ENCODE results near the gene AGMAT. TPM values are rescaled to one million over a fixed set of nuclear protein-coding genes. Genes with fewer than 3 reads are reported as not detected.

AGMAT gene, protein sequence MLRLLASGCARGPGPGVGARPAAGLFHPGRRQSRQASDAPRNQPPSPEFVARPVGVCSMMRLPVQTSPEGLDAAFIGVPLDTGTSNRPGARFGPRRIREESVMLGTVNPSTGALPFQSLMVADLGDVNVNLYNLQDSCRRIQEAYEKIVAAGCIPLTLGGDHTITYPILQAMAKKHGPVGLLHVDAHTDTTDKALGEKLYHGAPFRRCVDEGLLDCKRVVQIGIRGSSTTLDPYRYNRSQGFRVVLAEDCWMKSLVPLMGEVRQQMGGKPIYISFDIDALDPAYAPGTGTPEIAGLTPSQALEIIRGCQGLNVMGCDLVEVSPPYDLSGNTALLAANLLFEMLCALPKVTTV
- total RNA-seq, result 1.3 TPM in 2 replicates

DNA sequence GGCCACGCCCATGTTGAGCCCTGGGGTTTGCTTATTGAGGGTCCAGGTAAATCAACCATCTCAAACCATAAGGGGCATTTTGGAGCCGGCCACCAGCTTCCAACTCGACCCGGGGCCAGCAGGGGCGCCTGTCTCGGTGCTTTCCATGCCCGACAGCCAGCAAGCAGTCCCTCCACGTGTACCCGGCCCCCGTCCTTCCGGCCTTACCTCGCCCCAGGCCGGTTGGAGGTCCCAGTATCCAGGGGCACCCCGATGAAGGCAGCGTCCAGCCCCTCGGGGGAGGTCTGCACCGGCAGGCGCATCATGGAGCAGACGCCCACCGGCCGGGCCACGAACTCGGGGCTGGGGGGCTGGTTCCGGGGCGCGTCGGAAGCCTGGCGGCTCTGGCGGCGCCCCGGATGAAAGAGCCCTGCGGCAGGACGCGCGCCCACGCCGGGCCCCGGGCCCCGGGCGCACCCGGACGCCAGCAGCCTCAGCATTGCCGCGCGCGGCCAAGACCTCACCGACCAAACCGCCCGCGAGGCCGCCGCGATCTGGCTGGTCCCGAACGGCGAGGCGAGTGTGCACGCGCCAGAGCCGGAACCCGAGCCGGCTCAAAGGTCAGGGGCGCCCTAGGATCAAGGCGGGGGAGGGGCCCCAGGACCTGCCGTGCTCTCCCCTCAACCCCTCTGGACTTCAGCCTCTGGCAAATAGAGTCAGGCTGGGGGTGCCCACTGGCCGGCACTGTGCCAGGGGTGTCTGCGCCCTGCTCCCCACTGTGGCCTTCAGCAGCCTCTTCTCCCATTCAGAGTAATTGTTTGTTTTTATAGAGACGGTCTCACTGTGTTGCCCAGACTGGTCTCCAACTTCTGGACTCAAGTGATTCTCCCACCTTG, at the start of gene AGMAT:
Gene AGMAT (minus strand): TSS at position 563 of the 875 bp plus-strand sequence. CDS start 84 bp downstream, at position 479.

DNA sequence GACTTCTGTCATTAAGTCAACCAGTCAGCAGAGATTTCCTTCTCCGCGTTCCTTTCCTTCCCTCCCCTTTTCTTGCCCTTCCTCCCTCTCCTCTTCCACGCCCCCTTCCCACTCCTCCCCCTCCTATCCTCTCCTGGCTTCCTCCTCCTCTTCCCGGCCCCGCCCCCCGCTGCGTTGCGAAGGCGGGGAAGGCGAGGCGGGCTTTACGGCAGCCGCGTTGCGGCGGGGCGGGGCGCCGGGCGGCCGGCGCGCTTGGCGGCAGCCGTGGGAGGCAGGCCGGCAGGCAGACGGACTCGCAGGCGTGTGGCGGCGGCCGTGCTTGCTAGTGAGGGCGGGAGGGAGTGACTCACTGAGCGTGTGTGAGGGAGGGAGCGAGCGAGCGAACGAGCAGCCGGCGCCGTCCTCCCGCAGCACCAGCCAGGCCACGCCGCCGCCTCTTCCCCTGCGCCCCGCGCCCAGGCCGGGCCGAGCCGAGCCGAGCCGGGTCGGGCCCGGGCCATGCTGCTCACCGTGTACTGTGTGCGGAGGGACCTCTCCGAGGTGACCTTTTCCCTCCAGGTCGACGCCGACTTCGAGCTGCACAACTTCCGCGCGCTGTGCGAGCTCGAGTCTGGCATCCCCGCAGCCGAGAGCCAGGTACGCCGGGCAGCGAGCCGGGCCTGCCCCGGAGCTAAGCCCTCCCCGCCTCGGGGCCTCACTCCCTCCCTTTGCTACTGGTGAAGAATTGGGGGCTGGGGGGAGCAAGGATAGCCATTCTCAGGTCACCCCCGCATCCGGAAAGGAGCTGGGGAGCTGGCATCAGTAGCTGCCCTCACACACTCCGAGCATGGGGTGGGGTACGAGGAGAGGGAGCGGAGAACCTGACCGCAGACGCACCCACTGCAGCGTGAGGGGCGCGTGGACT, 32.6 kb upstream of the AGMAT start, which contains the start of gene DDI2:
Gene DDI2 (plus strand): TSS at position 286 of the 904 bp plus-strand sequence. CDS start 213 bp downstream, at position 499.

DNA sequence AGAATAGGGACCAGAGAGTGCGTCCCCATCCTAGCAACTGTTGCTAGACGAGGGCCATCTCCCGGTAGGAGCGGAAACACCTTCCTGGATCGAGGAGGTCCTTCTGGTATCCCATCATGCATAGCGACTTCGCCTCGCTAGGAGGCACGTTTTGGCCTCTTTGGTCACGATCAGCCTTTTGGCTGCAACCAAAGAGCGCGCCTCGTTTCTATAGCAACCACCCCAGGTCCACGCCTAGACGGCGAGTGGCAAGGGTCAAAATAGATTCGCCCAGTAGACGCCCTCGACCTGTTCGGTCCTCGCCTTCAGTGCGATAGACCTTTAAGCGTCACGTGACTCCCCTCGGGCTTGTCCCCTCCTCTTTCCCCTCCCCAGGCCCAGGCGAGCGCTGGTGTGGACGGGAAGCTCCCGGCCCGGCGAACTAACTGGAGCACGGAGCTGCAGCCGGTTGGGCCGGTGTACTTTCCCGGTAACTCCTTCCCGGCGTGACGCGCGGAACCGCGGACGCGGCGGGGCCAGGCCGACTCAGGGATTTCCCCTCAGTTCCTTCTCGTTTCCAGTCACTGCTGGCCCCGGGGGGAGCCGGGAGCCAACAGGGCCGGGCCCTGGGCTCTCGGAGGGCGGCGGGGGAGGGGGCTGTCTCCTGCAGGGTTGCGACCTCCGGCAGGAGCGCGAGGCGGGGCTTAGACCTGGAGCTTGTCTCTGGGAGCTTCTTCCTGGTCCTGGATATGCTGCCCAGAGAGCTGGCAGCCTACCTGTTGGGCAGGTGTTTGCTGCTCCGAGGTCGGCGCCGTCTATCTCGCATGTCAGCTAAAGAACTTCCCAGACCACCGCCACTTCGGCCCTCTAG, 58.1 kb downstream of the AGMAT start, which contains the start of gene DNAJC16:
Gene DNAJC16 (plus strand): TSS at position 359 of the 850 bp plus-strand sequence. CDS start 2,258 bp downstream, outside the sequence.

DNA sequence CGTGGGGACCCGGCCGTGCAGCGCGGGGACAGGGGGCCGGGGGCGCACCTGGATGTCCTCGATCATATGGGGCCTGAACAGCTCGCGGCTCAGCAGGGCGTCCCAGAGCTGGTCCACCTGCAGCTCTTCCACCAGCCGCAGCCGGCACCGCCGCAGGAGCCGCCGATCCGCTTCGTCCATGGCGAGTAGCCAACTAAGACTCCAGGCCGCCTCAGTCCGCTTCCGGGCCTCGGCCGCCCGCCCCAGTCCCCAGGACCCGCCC, 60.9 kb downstream of the AGMAT start, which contains the start of gene CASP9:
Gene CASP9 (minus strand): TSS at position 195 of the 262 bp plus-strand sequence. CDS start 15 bp downstream, at position 180.

Small RNA genes within 50 kb of the gene (small RNA-seq; reads per million reads assigned to genes)
- gene CD24P1, result not detected
- not detected for gene RNU7-179P
- gene SCARNA21B, result 0.88 reads per million, percentile 53 among the genes with 10 or more reads in this experiment

Other genes starting within 250 kb of the AGMAT start
- 92.8 and 107 TPM in 2 replicates for gene EFHD2, start 175.2 kb downstream of the AGMAT start, total RNA-seq
- gene CTRC, start 146.6 kb downstream of the AGMAT start, total RNA-seq, result under 0.01 TPM in 1 of 2 replicates, not detected in the other
- gene CELA2A, start 128.3 kb downstream of the AGMAT start, total RNA-seq, result not detected in 2 replicates
- gene CELA2B, start 108.9 kb downstream of the AGMAT start, total RNA-seq, result not detected in 2 replicates
- gene CASP9, start 60.8 kb downstream of the AGMAT start, total RNA-seq, result 6.3 and 8.5 TPM in 2 replicates
- 19.3 and 24.5 TPM in 2 replicates for gene DNAJC16, start 58.2 kb downstream of the AGMAT start, total RNA-seq
- gene DDI2, start 32.4 kb upstream of the AGMAT start, total RNA-seq, result 25.2 and 30.3 TPM in 2 replicates
- gene PLEKHM2, start 99.3 kb upstream of the AGMAT start, total RNA-seq, result 62.9 and 79.4 TPM in 2 replicates
- 0.33 and 1.1 TPM in 2 replicates for gene SLC25A34, start 151.2 kb upstream of the AGMAT start, total RNA-seq
- not detected in 2 replicates for gene TMEM82, start 157.4 kb upstream of the AGMAT start, total RNA-seq
- gene FBLIM1, start 173.7 kb upstream of the AGMAT start, total RNA-seq, result 365 and 655 TPM in 2 replicates
- gene UQCRHL, start 222.6 kb upstream of the AGMAT start, total RNA-seq, result 1.6 and 1.8 TPM in 2 replicates